Kidney epithelial cell (primary cell): ENCODE data around the gene RFTN1. TPM values are rescaled to one million over a fixed set of nuclear protein-coding genes. Genes with fewer than 3 reads are reported as not detected.

ENCODE experiments used
- DNase-seq: peaks from one replicate; pipeline ENCODE4 v3.0.0-alpha.2; 2010; ENCODE audit warnings: low read depth
- H3K27me3 ChIP-seq: 2 replicates; pipeline ENCODE4 v1.6.0; 2011; ENCODE audit warnings: low read length; ENCODE audit not compliant: control insufficient read depth, insufficient read depth
- H3K36me3 ChIP-seq: 2 replicates; pipeline ENCODE4 v1.5.1; 2011; ENCODE audit warnings: low read length; ENCODE audit not compliant: control insufficient read depth, insufficient read depth
- H3K4me3 ChIP-seq: 2 replicates; pipeline ENCODE4 v1.5.1; 2011; ENCODE audit warnings: low read depth, mild to moderate bottlenecking, control low read depth, low read length
- CTCF ChIP-seq: IDR thresholded peaks from 2 replicates; pipeline ENCODE4 v1.5.1; 2011; ENCODE audit warnings: mild to moderate bottlenecking, moderate library complexity, low read length, control low read depth, inconsistent platforms; ENCODE audit not compliant: insufficient read depth, poor library complexity, severe bottlenecking
- total RNA-seq: library from RNA; depleted of rRNA; stranded (reverse); fragments of >200 nt; gene quantifications from 2 replicates; pipeline ENCODE4 v1.2.3, GENCODE V29; 2015

The RFTN1 gene
- total RNA-seq, 1 donor from 2014 or later = 50.7 TPM

GRCh38 chr3:16319723-16320122 lies 193.8 kb downstream of the RFTN1 start:
- Histone ChIP-seq H3K36me3 (peaks cover 4% of the 10 kb centered on the region), H3K27me3 (no peaks in the 10 kb centered on the region), H3K4me3 (no peak overlapping the region)
- TF ChIP-seq CTCF = no peak
- no peak for DNase-seq

GRCh38 chr3:16319307-16319706 lies 194.2 kb downstream of the RFTN1 start:
- peak; percentile 34 for TF ChIP-seq CTCF
- H3K4me3 ChIP-seq = no peak overlapping the region
- H3K36me3 ChIP-seq = peaks cover 4% of the 10 kb centered on the region
- no peak for DNase-seq
- H3K27me3 ChIP-seq = no peaks in the 10 kb centered on the region

- no peak for DNase-seq
- Histone ChIP-seq H3K36me3 (peaks cover 4% of the 10 kb centered on the region), H3K27me3 (no peaks in the 10 kb centered on the region), H3K4me3 (no peak overlapping the region)
- no peak for TF ChIP-seq CTCF
Measured at GRCh38 chr3:16318176-16318575, 195.3 kb downstream of the RFTN1 start.

GRCh38 chr3:16317561-16317945 lies 195.9 kb downstream of the RFTN1 start:
- peaks cover 4% of the 10 kb centered on the region for H3K36me3 ChIP-seq
- no peak for TF ChIP-seq CTCF
- no peak for DNase-seq

GRCh38 chr3:16316847-16317560 lies 196.5 kb downstream of the RFTN1 start:
- no peak for DNase-seq
- TF ChIP-seq CTCF = no peak
- Histone ChIP-seq H3K4me3 (no peak overlapping the region), H3K36me3 (peaks cover 3% of the 10 kb centered on the region), H3K27me3 (no peaks in the 10 kb centered on the region)

More at GRCh38 chr3:16317561-16317945, 195.9 kb downstream of the RFTN1 start:
- no peaks in the 10 kb centered on the region for H3K27me3 ChIP-seq
- no peak overlapping the region for H3K4me3 ChIP-seq

GRCh38 chr3:16316396-16316795 lies 197.1 kb downstream of the RFTN1 start:
- H3K4me3 ChIP-seq = no peak overlapping the region
- DNase-seq = no peak
- no peak for TF ChIP-seq CTCF
- peaks cover 1% of the 10 kb centered on the region for H3K36me3 ChIP-seq
- no peaks in the 10 kb centered on the region for H3K27me3 ChIP-seq
